OCI-LY7 (cell line): ENCODE measurements around the gene NEDD4. TPM values are rescaled to one million over a fixed set of nuclear protein-coding genes. Genes with fewer than 3 reads are reported as not detected.

Experiments used
- BruUV-seq: library from RNA; stranded (reverse); fragments of 400-500 nt; replicated peaks from 2 replicates; lab custom pipeline; 2021; lab: Mats Ljungman, UMichigan
- CTCF ChIA-PET: fragments of 300-600 bp; sonication (Branson Sonifier 250); formaldehyde crosslinking; loops from one replicate; lab custom pipeline; 2022; ENCODE audit warnings: antibody characterized with exemption; ENCODE audit not compliant: unreplicated experiment; lab: Charles Lee
- POLR2A ChIA-PET: fragments of 300-600 bp; sonication (Branson Sonifier 250); formaldehyde crosslinking; loops from one replicate; lab custom pipeline; 2022; ENCODE audit warnings: antibody characterized with exemption; lab: Charles Lee
- DNase-seq: peaks from one replicate; pipeline ENCODE4 v3.0.0-alpha.2; 2015; ENCODE audit warnings: low spot score
- H2AFZ ChIP-seq: fragments of 200-600 bp; sonication (generic), shearing (Covaris generic); 2 replicates; pipeline ENCODE4 v1.6.1; 2014; ENCODE audit warnings: mild to moderate bottlenecking, antibody characterized with exemption, low read length, moderate library complexity
- H3K27ac ChIP-seq: fragments of 200-600 bp; sonication (generic); 2 replicates; pipeline ENCODE4 v1.5.1; 2014; ENCODE audit warnings: mixed run types, low read depth, mild to moderate bottlenecking, moderate library complexity, low read length, inconsistent platforms; ENCODE audit not compliant: poor library complexity, severe bottlenecking
- H3K36me3 ChIP-seq: fragments of 200-600 bp; sonication (generic); 2 replicates; pipeline ENCODE4 v1.6.1; 2014; ENCODE audit warnings: mild to moderate bottlenecking, antibody characterized with exemption, low read length, moderate library complexity, mixed read lengths; ENCODE audit not compliant: insufficient read depth
- H3K4me1 ChIP-seq: fragments of 200-600 bp; sonication (generic); 2 replicates; pipeline ENCODE4 v1.5.1; 2014; ENCODE audit warnings: mild to moderate bottlenecking, low read length; ENCODE audit not compliant: insufficient read depth, poor library complexity, severe bottlenecking
- H3K4me2 ChIP-seq: fragments of 200-600 bp; sonication (generic); 2 replicates; pipeline ENCODE4 v1.6.1; 2014; ENCODE audit warnings: mild to moderate bottlenecking, low read length
- H3K4me3 ChIP-seq: fragments of 200-600 bp; sonication (generic); 2 replicates; pipeline ENCODE4 v1.5.1; 2014; ENCODE audit warnings: mild to moderate bottlenecking, low read depth, low read length; ENCODE audit not compliant: poor library complexity, severe bottlenecking
- H3K79me2 ChIP-seq: fragments of 200-600 bp; sonication (generic); 2 replicates; pipeline ENCODE4 v1.6.1; 2016; ENCODE audit warnings: low read depth, mild to moderate bottlenecking, low read length, moderate library complexity, mixed read lengths; ENCODE audit not compliant: insufficient read depth
- H3K9me2 ChIP-seq: fragments of 200-600 bp; sonication (generic); 2 replicates; pipeline ENCODE4 v1.6.1; 2016; ENCODE audit warnings: mild to moderate bottlenecking, low read length, mixed read lengths; ENCODE audit not compliant: insufficient read depth
- H3K9me3 ChIP-seq: fragments of 200-600 bp; sonication (generic); 2 replicates; pipeline ENCODE4 v1.6.1; 2014; ENCODE audit warnings: mild to moderate bottlenecking, mixed run types, low read length, mixed read lengths
- H4K20me1 ChIP-seq: fragments of 200-600 bp; sonication (generic); 2 replicates; pipeline ENCODE4 v1.6.1; 2014; ENCODE audit warnings: mild to moderate bottlenecking, antibody characterized with exemption, low read length, moderate library complexity, mixed read lengths; ENCODE audit not compliant: insufficient read depth
- EZH2phosphoT487 ChIP-seq: fragments of 200-600 bp; sonication (generic); IDR thresholded peaks from 2 replicates; pipeline ENCODE4 v1.6.1; 2018; ENCODE audit warnings: low read depth, borderline replicate concordance, mild to moderate bottlenecking, mixed run types, antibody characterized with exemption, low read length, moderate library complexity, mixed read lengths
- intact Hi-C: fragments of 100-400 bp; cut with micrococcal nuclease; formaldehyde crosslinking; loops from one replicate; pipeline ENCODE4 v1.10.0; 2022; ENCODE audit not compliant: unreplicated experiment
- total RNA-seq, 2 experiments: library from RNA; depleted of rRNA in 1 of 2; stranded (reverse); fragments of >200 nt in 1 of 2; shearing (Covaris generic) in 1 of 2; gene quantifications; 2 replicates each; pipeline ENCODE4 v1.2.3, GENCODE V29; 2014 to 2022
- TF ChIP-seq, protein P1 (sequence below): fragments of 200-600 bp; sonication (generic); conservative IDR thresholded peaks from 2 replicates; pipeline ENCODE4 v1.5.1; 2014; ENCODE audit warnings: mild to moderate bottlenecking, antibody characterized with exemption, low read length, moderate library complexity, mixed read lengths

Gene NEDD4
- total RNA-seq, 2 experiments from 2014 or later: 4.8 to 12.7 TPM

DNA sequence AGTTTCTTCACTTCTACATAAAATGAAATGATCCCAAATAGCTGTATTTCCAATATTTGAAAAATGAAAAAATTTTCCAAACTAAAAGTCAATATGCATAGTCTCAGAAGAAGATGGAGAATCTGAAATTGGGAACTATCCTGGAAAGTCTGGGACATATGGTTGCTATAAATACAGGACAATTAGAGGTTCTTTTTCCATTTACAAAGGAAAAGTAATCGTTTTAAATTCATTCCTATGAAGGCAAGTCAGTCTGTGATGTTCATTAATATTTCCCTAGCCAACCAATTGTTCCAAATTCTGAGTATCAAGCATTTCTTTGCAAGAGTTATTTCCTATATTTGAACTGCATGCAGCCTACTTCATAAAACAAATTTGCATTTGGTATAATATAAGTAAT, 102.2 kb downstream of the NEDD4 start:
- no peaks in the 10 kb centered on the region for H3K79me2 ChIP-seq
- no peak overlapping the region for H3K27ac ChIP-seq
- TF ChIP-seq, protein P1, sequence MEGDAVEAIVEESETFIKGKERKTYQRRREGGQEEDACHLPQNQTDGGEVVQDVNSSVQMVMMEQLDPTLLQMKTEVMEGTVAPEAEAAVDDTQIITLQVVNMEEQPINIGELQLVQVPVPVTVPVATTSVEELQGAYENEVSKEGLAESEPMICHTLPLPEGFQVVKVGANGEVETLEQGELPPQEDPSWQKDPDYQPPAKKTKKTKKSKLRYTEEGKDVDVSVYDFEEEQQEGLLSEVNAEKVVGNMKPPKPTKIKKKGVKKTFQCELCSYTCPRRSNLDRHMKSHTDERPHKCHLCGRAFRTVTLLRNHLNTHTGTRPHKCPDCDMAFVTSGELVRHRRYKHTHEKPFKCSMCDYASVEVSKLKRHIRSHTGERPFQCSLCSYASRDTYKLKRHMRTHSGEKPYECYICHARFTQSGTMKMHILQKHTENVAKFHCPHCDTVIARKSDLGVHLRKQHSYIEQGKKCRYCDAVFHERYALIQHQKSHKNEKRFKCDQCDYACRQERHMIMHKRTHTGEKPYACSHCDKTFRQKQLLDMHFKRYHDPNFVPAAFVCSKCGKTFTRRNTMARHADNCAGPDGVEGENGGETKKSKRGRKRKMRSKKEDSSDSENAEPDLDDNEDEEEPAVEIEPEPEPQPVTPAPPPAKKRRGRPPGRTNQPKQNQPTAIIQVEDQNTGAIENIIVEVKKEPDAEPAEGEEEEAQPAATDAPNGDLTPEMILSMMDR: no peak
- TF ChIP-seq EZH2phosphoT487: no peak
- H2AFZ ChIP-seq: no peak overlapping the region
- 0 out of 2 replicates have a peak, but pooled peaks cover 4% of the 10 kb centered on the region for H3K9me3 ChIP-seq
- no peaks in the 10 kb centered on the region for H3K9me2 ChIP-seq
- H3K36me3 ChIP-seq: no peaks in the 10 kb centered on the region
- H3K4me2 ChIP-seq: no peak overlapping the region
- no peak for DNase-seq
- intact Hi-C loops: no loop called here
- H3K4me1 ChIP-seq: no peaks in the 10 kb centered on the region
- POLR2A ChIA-PET: no interaction called here
- no TSS peak for BruUV-seq
- CTCF ChIA-PET: no interaction called here
- H3K4me3 ChIP-seq: no peak overlapping the region
- H4K20me1 ChIP-seq: no peaks in the 10 kb centered on the region

DNA sequence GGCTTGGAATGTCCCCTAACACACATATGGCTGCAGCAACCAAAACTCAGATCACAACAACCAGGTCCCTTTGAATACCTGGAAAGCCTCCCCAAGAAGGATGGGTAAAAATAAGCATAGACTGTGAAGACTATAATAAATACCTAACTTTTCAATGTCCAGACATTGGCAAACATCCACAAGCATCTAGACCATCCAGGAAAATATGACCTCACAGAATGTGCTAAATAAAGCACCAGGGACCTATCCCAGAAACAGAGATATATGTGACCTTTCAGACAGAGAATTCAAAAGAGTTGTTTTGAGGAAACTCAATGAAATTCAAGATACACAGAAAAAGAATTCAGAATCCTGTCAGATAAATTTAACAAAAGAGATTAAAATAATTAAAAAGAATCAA, 109.2 kb downstream of the NEDD4 start:
- no peak overlapping the region for H3K4me3 ChIP-seq
- H3K4me2 ChIP-seq: no peak overlapping the region
- ChIA-PET POLR2A (no interaction called here), CTCF (no interaction called here)
- DNase-seq: no peak
- TF ChIP-seq EZH2phosphoT487: no peak
- TF ChIP-seq, protein P1: no peak
- H3K79me2 ChIP-seq: no peaks in the 10 kb centered on the region
- H4K20me1 ChIP-seq: no peaks in the 10 kb centered on the region
- intact Hi-C loops: no loop called here
- no peaks in the 10 kb centered on the region for H3K36me3 ChIP-seq
- H2AFZ ChIP-seq: no peak overlapping the region
- no peak overlapping the region for H3K27ac ChIP-seq
- H3K4me1 ChIP-seq: no peaks in the 10 kb centered on the region
- H3K9me2 ChIP-seq: no peaks in the 10 kb centered on the region
- no TSS peak for BruUV-seq
- 0 out of 2 replicates have a peak, but pooled peaks cover 4% of the 10 kb centered on the region for H3K9me3 ChIP-seq

DNA sequence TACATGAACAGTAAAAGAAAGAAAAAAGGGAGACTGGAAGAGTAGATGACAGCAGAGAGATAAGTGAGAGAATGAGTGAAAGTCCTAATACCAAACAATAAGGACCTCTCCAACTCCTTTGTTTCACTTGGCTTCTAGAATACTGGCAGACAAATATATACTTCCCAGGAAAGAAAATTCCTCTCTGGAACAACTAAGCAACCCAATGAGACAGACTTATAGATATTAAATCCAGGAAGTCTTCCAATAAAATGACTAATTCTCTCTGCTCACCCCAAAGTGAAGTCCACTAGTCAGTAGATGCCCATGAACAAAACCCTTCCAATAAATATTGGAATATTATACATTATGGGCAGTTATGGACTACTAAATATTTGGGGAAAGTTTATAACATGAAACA, 114.2 kb downstream of the NEDD4 start:
- H3K4me1 ChIP-seq: no peaks in the 10 kb centered on the region
- BruUV-seq: no TSS peak
- H3K36me3 ChIP-seq: no peaks in the 10 kb centered on the region
- H3K79me2 ChIP-seq: no peaks in the 10 kb centered on the region
- CTCF ChIA-PET: no interaction called here
- no peak for DNase-seq
- H3K4me2 ChIP-seq: no peak overlapping the region
- intact Hi-C loops: no loop called here
- H3K27ac ChIP-seq: no peak overlapping the region
- no peaks in the 10 kb centered on the region for H3K9me3 ChIP-seq
- H3K9me2 ChIP-seq: no peaks in the 10 kb centered on the region
- TF ChIP-seq, protein P1: no peak
- no peak for TF ChIP-seq EZH2phosphoT487
- H2AFZ ChIP-seq: no peak overlapping the region
- H4K20me1 ChIP-seq: no peaks in the 10 kb centered on the region
- POLR2A ChIA-PET: no interaction called here
- no peak overlapping the region for H3K4me3 ChIP-seq
